LoVo (cell line): Measurements from ENCODE around the gene ITPR1.
"Not testable (repeated sequence)": the region's sequence is repeated elsewhere in the genome, so short reads cannot be mapped to it uniquely, and the experiment has no call there.

Experiments
- DNase-seq: peaks from one replicate; pipeline ENCODE4 v3.0.0-alpha.2; 2016; ENCODE audit warnings: low spot score

Gene ITPR1

DNA sequence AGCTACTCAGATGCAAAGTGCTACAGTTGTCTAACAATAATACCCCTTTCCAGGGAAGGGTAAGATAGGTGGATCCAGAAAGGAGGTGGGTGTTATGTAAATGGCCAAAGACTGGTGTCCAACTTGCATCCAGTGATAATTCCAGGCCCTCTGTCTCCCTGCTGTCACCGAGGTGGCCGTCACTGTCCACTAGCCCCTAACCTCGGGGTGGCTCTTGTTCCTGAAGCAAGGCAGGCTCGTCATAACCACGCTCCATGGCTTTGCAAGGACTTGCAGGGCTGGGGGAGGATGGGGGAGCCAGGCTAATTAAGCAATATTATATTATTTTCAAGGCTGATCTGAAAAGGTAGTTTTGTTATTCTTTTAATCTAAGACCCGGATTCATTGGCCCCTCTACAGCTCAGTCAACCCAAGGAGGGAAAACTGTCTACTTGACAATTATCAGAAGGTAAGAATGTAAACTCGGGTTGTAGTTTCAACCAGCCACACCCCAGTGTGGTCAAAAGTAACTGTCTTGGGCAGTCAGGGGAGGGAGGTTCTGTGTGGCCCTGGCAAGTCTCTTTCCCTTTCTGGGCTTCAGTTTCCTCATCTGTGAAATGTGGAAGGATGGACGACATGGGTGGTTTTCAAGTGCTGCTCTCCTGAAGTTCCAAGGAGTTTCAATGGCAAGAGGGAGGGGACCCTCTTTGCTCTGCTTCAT is 266.0 kb downstream of the ITPR1 start:
- DNase-seq: no peak

GRCh38 chr3:4759689-4760312 is 266.7 kb downstream of the ITPR1 start:
- no peak for DNase-seq

GRCh38 chr3:4761759-4762158 is 268.6 kb downstream of the ITPR1 start:
- DNase-seq: no peak

- DNase-seq: not testable (repeated sequence)
Observed at GRCh38 chr3:4762481-4763230, 269.5 kb downstream of the ITPR1 start.

- DNase-seq: no peak
Observed at GRCh38 chr3:4763604-4764247, 270.6 kb downstream of the ITPR1 start.

- no peak for DNase-seq
Observed at GRCh38 chr3:4765212-4765611, 272.1 kb downstream of the ITPR1 start.

- no peak for DNase-seq
Observed at GRCh38 chr3:4766263-4766662, 273.1 kb downstream of the ITPR1 start.

- no peak for DNase-seq
Observed at GRCh38 chr3:4766716-4767499, 273.8 kb downstream of the ITPR1 start.

GRCh38 chr3:4768021-4768420 is 274.9 kb downstream of the ITPR1 start:
- DNase-seq: no peak

- no peak for DNase-seq
Observed at GRCh38 chr3:4768521-4768920, 275.4 kb downstream of the ITPR1 start.

DNA sequence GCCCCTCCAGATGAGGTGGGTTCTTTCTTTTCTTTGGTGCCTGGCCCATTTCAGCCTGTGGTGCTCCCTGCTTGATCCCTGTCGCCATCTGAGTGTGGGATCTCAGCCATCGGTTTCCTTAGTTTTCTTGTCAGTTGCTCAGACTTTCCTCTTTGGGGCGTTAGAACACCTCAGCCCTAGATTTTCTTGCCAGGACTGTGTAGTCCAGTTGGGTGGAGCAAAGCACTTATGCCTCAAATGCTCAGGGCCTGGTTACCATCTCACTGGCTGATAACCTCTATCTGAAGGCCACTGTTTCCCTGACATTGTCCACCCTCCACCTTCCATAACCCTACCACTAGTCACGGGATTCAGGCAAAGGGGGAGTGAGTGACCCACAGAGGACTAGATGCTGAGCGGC is 277.4 kb downstream of the ITPR1 start:
- DNase-seq: no peak

- no peak for DNase-seq
Observed at GRCh38 chr3:4771243-4771642, 278.1 kb downstream of the ITPR1 start.

DNA sequence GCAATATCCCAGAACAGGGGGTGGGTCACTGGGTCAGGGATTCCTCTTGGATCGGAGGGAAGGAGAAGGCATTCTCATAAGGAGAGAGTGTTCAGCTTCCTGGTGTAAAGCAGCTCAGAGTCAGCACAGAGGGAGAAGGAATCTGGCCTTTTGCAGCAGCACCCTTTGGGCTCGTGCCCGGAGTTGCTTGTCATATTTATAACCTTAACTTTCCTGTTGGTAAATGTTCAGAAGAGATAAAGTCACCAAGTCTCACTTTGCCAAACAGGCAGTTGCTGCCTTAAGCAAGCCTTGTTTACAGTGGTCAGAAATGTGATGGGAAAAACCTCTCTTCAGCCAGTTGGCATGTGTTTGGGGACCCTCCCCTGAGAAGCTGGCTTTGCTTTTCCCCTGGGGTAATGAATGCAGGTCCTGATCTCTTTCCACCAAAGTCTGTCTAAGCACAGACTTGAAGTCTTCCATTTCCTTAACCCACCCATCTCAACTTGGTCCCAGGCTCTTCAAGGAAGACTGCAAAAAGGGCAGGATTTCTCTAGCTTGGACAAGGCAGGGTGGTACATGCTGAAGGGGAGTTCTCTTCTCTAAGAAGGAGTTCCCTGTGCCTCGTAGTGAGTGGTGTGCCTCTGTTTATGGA is 279.1 kb downstream of the ITPR1 start:
- no peak for DNase-seq

GRCh38 chr3:4772858-4773257 is 279.7 kb downstream of the ITPR1 start:
- DNase-seq: no peak

GRCh38 chr3:4773583-4773982 is 280.4 kb downstream of the ITPR1 start:
- DNase-seq: no peak

DNA sequence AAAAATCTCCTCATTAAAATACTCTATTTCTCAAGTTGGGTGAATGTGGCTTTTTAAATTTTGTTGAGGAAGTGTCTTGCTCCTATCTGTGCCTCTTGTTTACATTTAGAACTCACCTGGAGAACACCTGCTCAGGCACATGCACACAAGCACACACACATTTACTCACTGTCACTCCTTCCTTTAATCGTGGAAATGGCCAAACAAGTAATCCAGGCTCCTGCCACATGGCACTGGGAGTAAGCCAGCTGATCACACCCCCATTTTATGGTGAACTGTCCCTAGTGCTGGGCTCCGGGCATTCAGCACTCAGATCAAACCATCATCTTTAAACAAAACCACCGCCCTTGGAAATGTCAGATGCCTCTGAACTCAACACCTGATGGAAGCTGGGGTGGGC is 281.4 kb downstream of the ITPR1 start:
- DNase-seq: no peak

- DNase-seq: no peak
Observed at GRCh38 chr3:4776399-4776979, 283.3 kb downstream of the ITPR1 start.

DNA sequence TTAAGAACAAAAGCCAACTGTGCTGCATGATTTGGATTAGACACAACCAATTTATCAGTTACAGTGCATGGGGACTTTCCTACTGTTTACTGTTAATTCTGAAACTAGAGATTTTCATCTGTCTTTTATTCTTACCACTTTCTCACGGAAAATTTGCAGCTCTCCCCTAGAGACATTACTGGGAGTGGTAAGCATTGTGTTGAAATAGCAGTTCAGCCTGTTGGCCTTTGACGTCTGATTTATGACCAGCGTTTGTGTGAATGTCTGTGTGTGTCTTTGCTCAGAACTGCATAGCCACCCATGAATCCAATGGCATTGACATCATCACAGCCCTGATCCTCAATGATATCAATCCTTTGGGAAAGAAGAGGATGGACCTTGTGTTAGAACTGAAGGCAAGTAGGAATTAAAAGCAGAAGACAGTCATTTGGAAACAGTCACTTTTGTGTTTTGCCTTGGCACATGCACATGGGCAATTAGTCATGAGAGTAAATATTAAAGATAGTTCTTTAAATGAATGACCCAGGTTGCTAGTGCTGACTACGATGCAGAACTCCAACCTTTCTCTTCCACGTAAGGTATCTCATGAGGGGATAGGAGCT is 283.9 kb downstream of the ITPR1 start:
- no peak for DNase-seq

- DNase-seq: no peak
Observed at GRCh38 chr3:4778119-4778518, 285.0 kb downstream of the ITPR1 start.

- no peak for DNase-seq
Observed at GRCh38 chr3:4778740-4779139, 285.6 kb downstream of the ITPR1 start.

DNA sequence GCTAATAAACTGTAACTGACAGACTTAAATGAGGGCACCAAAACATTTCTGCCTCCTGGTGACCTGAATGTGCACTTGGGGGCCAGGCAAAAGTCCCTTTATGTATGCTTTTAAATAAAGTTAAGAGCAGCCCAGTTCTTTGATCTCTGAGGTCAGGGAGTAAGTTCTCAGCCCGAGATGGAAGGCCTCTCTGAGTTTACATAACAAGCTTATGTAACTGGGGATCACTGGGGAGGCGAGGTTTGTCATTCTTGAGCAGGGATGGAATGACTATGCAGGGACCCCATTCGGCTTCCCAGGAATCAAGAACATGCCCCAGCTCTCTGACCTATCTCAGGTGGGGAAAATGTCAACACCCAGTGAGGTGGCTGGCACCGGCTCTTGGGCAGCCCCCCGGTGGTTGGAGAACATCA is 287.4 kb downstream of the ITPR1 start:
- no peak for DNase-seq
